Ishikawa (cell line): Measurements from ENCODE around the gene AURKAIP1.

ENCODE experiments used
- CEBPB ChIP-seq: IDR thresholded peaks from 2 replicates; pipeline ENCODE4 v1.6.1; 2012
- CREB1 ChIP-seq: IDR thresholded peaks from 2 replicates; pipeline ENCODE4 v1.6.1; 2012; ENCODE audit warnings: low read depth
- EGR1 ChIP-seq: IDR thresholded peaks from 2 replicates; pipeline ENCODE4 v1.6.1; 2012
- EP300 ChIP-seq: IDR thresholded peaks from 2 replicates; pipeline ENCODE4 v1.6.1; 2012; ENCODE audit warnings: borderline replicate concordance
- FOXM1 ChIP-seq: IDR thresholded peaks from 2 replicates; pipeline ENCODE4 v1.6.1; 2012; ENCODE audit warnings: low read depth, borderline replicate concordance
- MAX ChIP-seq: IDR thresholded peaks from 2 replicates; pipeline ENCODE4 v1.6.1; 2012
- NFIC ChIP-seq: IDR thresholded peaks from 2 replicates; pipeline ENCODE4 v1.6.1; 2012
- RAD21 ChIP-seq: IDR thresholded peaks from 2 replicates; pipeline ENCODE4 v1.6.1; 2012; ENCODE audit warnings: low read depth
- REST ChIP-seq: IDR thresholded peaks from 2 replicates; pipeline ENCODE4 v1.6.1; 2012; ENCODE audit warnings: low read depth, mild to moderate bottlenecking
- TAF1 ChIP-seq: IDR thresholded peaks from 2 replicates; pipeline ENCODE4 v1.6.1; 2012; ENCODE audit warnings: low read depth, mild to moderate bottlenecking
- TCF12 ChIP-seq: IDR thresholded peaks from 2 replicates; pipeline ENCODE4 v1.6.1; 2012; ENCODE audit warnings: low read depth
- USF1 ChIP-seq: IDR thresholded peaks from 2 replicates; pipeline ENCODE4 v1.6.1; 2012
- YY1 ChIP-seq: IDR thresholded peaks from 2 replicates; pipeline ENCODE4 v1.6.1; 2012; ENCODE audit warnings: low read depth

GRCh38 chr1:1387098-1388077 lies 12.4 kb upstream of the AURKAIP1 start:
- TF ChIP-seq RAD21 (no peak), EP300 (no peak), CREB1 (no peak), REST (no peak), MAX (no peak), TCF12 (no peak), TAF1 (no peak), FOXM1 (no peak), USF1 (no peak), EGR1 (no peak), NFIC (no peak), CEBPB (no peak), YY1 (no peak)
